Measurements from ENCODE around the gene SH3BP5L. TPM values are rescaled to one million over a fixed set of nuclear protein-coding genes. Genes with fewer than 3 reads are reported as not detected.

SH3BP5L gene
- total and polyA plus RNA-seq, 2 of the 13 experiments (the other 11 are each of a cell fraction or from before 2014, with no cell fraction given), result 10.3 to 14.9 TPM

GRCh38 chr1:248862998-248863881 lies 37.5 kb upstream of the SH3BP5L start (continued):
- no peak for TF ChIP-seq ZSCAN5A (CRISPR knock-in tag; IDR thresholded peaks at IDR 0.05; ENCODE audit: borderline replicate concordance)
- TF ChIP-seq ZMAT5 (CRISPR knock-in tag; IDR thresholded peaks at IDR 0.05; ENCODE audit: borderline replicate concordance, low read depth), result no peak
- TF ChIP-seq KDM5B (CRISPR knock-in tag; IDR thresholded peaks at IDR 0.05; ENCODE audit: borderline replicate concordance), result peak; percentile 59; the same call in 1 of the 2 replicates
- TF ChIP-seq NR2F2 (IDR thresholded peaks at IDR 0.05; ENCODE audit: borderline replicate concordance, low read depth), result no peak
- no peak; the same call in 1 of the 2 replicates for TF ChIP-seq E2F2 (CRISPR knock-in tag; IDR thresholded peaks at IDR 0.05; ENCODE audit: borderline replicate concordance)
- 0 out of 2 replicates have a peak, but pooled peaks have one; percentile 36 for TF ChIP-seq ZNF337 (CRISPR knock-in tag; IDR thresholded peaks at IDR 0.05; ENCODE audit: borderline replicate concordance, low read depth)
- no peak for TF ChIP-seq SNAPC5 (CRISPR knock-in tag; IDR thresholded peaks at IDR 0.05; ENCODE audit: borderline replicate concordance)
- peak; percentile 88 for TF ChIP-seq ZFX (CRISPR knock-in tag; IDR thresholded peaks at IDR 0.05; ENCODE audit: low read depth)
- no peak for TF ChIP-seq ZNF3 (CRISPR knock-in tag; IDR thresholded peaks at IDR 0.05)
- TF ChIP-seq MIXL1 (CRISPR knock-in tag; IDR thresholded peaks at IDR 0.05), result no peak
- no peak; the same call in 1 of the 2 replicates for TF ChIP-seq ZNF615 (CRISPR knock-in tag; IDR thresholded peaks at IDR 0.05; ENCODE audit: borderline replicate concordance)
- TF ChIP-seq KAT2B (IDR thresholded peaks at IDR 0.05; ENCODE audit: borderline replicate concordance, low read depth, low read length), result no peak
- TF ChIP-seq ZNF232 (CRISPR knock-in tag; IDR thresholded peaks at IDR 0.05; ENCODE audit: borderline replicate concordance), result 0 out of 2 replicates have a peak, but pooled peaks have one; percentile 21
- TF ChIP-seq DMAP1 (CRISPR knock-in tag; IDR thresholded peaks at IDR 0.05), result peak; percentile 65; the same call in 1 of the 2 replicates
- TF ChIP-seq KDM3A (CRISPR knock-in tag; IDR thresholded peaks at IDR 0.05; ENCODE audit: low read depth), result peak; percentile 68; the same call in 1 of the 2 replicates
- no peak for TF ChIP-seq ZNF224 (CRISPR knock-in tag; IDR thresholded peaks at IDR 0.05)
- TF ChIP-seq ZNF800 (CRISPR knock-in tag; IDR thresholded peaks at IDR 0.05), result no peak
- TF ChIP-seq NR2F6 (IDR thresholded peaks at IDR 0.05), result peak; percentile 25; the same call in 1 of the 2 replicates
- peak; percentile 36 for TF ChIP-seq NR2F6 (CRISPR knock-in tag; IDR thresholded peaks at IDR 0.05)
- peak; percentile 57 for TF ChIP-seq HNF4G (IDR thresholded peaks at IDR 0.05; ENCODE audit: borderline replicate concordance, low read depth, low read length)
- no peak; the same call in 1 of the 2 replicates for TF ChIP-seq HNF4G (CRISPR knock-in tag; IDR thresholded peaks at IDR 0.05; ENCODE audit: borderline replicate concordance, low read depth)
- no peak for TF ChIP-seq ZNF20 (CRISPR knock-in tag; IDR thresholded peaks at IDR 0.05)
- TF ChIP-seq MTA3 (CRISPR knock-in tag; IDR thresholded peaks at IDR 0.05), result no peak
- TF ChIP-seq DDIT3 (CRISPR knock-in tag; IDR thresholded peaks at IDR 0.05), result no peak
- no peak for TF ChIP-seq ZNF432 (CRISPR knock-in tag; IDR thresholded peaks at IDR 0.05; ENCODE audit: borderline replicate concordance)
- TF ChIP-seq HHEX (CRISPR knock-in tag; IDR thresholded peaks at IDR 0.05), result no peak
